Activated naive CD4-positive, alpha-beta T cell treated with Interleukin-2 at 50 U/mL for 16 hours (primary cell): ENCODE data around the gene PMM2.

Experiments
- DNase-seq: peaks from one replicate; pipeline ENCODE4 v3.0.0-alpha.2; 2020

PMM2 gene

DNA sequence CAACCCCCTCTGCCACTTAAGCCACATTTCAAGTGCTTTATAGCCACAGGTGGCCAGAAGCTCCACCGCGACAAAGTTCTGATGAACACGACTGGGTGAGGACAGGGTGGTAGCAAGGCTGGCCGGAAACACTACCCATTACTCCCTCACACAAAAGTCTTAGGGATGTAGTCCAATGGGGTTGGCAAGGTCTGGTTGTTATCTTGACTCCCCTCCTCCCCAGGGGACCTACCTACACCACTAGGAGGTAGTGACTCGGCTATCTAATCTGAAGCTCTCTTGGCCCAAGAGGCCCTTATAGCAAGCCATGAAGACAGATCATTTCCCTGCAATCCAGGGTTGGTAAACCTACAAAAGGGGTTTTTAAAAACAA, 92.9 kb downstream of the PMM2 start:
- DNase-seq = no peak

DNA sequence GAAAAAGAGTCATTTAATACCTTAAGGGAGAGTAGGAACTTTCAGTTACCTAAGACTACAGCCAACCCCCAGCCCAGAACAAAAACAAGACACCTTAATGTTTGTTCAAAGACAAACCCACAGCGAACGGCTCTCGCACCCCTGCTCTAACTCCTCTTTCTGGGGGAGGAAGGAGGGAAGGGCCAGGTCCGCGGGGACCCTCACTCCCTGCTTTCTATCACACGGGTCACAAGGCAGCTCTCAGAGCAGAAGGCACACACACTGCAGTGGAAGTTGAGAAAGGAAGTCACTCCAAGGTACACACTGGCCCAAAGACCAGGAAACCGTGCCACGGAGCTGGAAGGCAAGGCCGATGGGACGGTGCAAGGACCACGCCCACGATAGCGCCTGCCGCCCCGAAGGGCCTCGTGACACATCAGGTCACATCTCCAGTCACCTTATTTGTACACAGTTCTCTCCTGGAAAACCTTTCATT, 94.5 kb downstream of the PMM2 start:
- DNase-seq = peak; percentile 37

DNA sequence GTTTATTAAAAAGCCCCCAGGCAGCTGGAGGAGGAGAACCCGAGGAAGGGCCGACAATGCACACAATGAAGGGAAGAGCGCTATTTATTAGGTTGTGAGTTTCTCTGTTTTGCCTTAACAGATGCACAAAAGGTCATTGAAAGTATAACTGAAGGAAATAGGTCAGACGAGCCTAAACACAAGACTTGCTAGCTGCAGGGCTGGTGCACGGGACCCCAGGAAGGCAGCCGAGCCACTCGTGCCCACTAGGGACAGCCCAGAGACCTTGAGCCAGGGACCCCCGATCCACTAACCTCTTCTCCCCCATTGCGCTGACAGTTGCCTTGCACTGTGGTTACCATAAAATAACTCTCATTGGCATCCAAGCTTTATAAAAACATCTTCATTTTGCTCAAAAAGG, 95.8 kb downstream of the PMM2 start:
- DNase-seq = no peak

DNA sequence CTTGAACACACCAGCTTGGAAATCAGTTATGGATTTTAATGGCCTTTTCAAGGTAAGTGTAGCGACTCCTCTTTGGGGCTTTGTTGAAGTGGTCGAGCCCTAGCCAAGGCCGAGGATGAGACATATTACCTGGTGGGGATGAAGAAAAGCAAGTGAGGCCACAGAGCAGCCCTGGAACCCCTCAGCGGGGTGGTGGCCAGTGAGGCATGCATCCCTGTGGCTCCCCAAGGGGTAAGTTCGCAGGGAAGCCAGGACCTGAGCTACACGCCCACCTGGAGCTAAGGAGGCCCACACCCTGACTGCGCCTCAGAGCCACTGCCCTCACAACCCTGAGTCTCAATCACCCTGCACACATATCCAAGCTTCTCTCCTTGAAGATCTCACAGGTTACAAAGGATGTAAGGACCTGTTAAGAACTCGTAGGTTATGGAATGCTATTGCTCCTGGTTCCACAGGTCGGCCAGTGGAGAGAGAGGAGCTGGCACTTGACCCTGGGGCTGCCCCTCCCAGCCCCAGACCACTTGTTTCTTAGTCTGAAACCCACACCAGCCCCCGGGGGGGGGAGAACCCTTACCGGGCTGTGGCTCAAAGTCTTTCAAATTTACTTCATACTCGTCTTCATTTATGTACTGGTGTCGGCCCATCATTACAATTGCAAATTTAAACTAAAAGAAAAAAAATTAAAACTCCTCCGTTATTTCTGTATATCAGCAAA, 96.5 kb downstream of the PMM2 start:
- DNase-seq = no peak

DNA sequence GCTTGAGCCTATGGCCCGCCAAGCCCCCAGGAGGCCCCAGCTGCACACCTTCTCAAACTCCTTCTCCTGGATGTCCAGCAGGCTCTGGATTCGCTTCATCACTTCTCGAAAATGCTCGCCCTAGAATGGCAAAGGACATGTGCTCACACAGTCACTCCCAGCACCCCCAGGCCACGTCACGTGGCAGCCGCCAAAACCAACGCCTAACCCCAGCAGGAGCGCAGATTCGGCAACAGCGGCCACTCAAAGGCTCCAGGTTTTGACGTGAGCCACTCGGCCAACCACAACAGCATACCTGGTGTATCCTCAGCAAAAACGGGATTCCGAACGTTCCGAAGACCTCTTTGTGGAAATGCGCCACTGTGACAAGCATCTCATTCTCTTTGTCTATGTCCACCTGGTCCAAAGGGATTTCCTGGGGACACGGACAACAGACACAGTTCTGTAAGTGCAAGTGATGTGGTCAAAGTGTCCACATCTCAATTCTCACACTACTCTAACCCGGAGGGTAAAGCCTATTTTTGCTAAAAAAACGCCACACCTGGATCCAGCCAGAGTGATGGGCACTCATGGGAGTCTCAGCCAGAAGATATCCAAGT, 97.2 kb downstream of the PMM2 start:
- no peak for DNase-seq

DNA sequence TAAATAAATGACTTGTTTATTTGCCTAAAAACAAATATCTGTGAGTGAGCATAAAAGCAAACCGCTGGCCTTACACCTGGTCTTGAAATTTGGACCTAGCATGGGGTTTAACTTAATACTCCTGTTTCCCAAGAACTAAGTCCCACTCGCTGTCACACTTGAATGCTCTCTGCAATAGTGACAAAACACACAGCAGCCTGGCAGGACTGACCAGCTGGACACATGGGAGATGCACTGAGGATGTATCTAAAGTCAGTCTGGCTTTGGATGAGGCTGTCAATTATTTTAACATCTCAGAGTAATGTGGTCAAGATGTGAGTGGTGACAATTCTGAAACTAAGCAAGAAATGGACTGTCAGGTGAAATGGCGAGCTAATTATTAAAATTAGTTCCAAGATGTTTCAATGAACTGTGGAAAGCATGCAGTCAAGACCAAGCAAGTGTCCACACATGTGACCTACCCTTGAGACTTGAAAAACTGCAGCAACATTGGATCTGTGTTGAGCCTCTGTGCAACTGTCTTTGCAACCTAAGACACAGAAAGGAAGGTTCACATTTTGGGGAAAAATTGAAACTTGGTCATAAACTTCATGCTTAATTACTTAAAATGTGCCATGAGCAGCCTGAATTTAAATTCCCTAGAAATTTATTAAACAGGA, 101.2 kb downstream of the PMM2 start:
- DNase-seq = no peak
